ENCODE results near the gene AIF1L. TPM values are rescaled to one million over a fixed set of nuclear protein-coding genes. Genes with fewer than 3 reads are reported as not detected.

AIF1L gene
- total and polyA plus RNA-seq, 2 donors (not counting 1 experiment from before 2014, with no cell fraction given): 2.3 to 3.3 TPM

DNA sequence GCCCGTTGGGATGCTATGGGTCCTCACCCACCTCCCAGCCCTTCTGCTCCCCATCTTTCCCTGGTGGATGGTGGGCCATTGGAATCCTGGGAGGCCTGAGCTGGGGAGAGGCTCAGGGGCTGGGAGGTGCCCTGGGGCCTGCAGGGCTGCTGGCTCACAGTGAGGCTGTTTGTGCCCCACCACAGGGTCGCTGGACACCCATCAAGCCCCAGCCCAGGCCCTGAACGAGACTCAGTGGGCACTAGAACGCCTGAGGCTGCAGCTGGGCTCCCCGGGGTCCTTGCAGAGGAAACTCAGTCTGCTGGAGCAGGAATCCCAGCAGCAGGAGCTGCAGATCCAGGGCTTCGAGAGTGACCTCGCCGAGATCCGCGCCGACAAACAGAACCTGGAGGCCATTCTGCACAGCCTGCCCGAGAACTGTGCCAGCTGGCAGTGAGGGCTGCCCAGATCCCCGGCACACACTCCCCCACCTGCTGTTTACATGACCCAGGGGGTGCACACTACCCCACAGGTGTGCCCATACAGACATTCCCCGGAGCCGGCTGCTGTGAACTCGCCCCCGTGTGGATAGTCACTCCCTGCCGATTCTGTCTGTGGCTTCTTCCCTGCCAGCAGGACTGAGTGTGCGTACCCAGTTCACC, 4.9 kb upstream of the AIF1L start:
- Histone ChIP-seq H3K4me1 (ENCODE audit: control insufficient read depth, extremely low read depth, insufficient read depth, low read length) (peaks cover 5% of the 10 kb centered on the region), H2AFZ (ENCODE audit: low read length) (no peak overlapping the region), H4K20me1 (ENCODE audit: control insufficient read depth, extremely low read depth, insufficient read depth, low read length) (no peaks in the 10 kb centered on the region), H3K79me2 (ENCODE audit: control insufficient read depth, insufficient read depth, low read length) (no peaks in the 10 kb centered on the region), H3K4me2 (ENCODE audit: extremely low read depth, insufficient read depth, low read length) (no peak overlapping the region), H3K9ac (ENCODE audit: insufficient read depth, low read length) (no peak overlapping the region), H3K9me3 (ENCODE audit: control insufficient read depth, insufficient read depth, low read depth, low read length) (no peaks in the 10 kb centered on the region), H3K27me3 (ENCODE audit: control insufficient read depth, insufficient read depth, low read length) (peaks cover 20% of the 10 kb centered on the region), H3K4me3 (replicated peaks in 1 of 4; ENCODE audit: control extremely low read depth in 1 of 4, insufficient read depth in 1 of 4, low read depth in 3 of 4, low read length in 4 of 4) (no peak overlapping the region), H3K36me3 (ENCODE audit: control insufficient read depth, insufficient read depth, low read length) (no peaks in the 10 kb centered on the region), H3K27ac (ENCODE audit: insufficient read depth, low read length) (no peak overlapping the region)
- TF ChIP-seq, protein P1, sequence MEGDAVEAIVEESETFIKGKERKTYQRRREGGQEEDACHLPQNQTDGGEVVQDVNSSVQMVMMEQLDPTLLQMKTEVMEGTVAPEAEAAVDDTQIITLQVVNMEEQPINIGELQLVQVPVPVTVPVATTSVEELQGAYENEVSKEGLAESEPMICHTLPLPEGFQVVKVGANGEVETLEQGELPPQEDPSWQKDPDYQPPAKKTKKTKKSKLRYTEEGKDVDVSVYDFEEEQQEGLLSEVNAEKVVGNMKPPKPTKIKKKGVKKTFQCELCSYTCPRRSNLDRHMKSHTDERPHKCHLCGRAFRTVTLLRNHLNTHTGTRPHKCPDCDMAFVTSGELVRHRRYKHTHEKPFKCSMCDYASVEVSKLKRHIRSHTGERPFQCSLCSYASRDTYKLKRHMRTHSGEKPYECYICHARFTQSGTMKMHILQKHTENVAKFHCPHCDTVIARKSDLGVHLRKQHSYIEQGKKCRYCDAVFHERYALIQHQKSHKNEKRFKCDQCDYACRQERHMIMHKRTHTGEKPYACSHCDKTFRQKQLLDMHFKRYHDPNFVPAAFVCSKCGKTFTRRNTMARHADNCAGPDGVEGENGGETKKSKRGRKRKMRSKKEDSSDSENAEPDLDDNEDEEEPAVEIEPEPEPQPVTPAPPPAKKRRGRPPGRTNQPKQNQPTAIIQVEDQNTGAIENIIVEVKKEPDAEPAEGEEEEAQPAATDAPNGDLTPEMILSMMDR (conservative IDR thresholded peaks at IDR 0.05 in 1 of 2, IDR thresholded peaks at IDR 0.05 in 1 of 2; ENCODE audit: low read depth in 1 of 2, low read length in 2 of 2): no peak
- TF ChIP-seq EZH2 (IDR thresholded peaks at IDR 0.05; ENCODE audit: low read length, missing control alignments): no peak
- no peak for DNase-seq (ENCODE audit: low read depth in 2 of 2)

DNA sequence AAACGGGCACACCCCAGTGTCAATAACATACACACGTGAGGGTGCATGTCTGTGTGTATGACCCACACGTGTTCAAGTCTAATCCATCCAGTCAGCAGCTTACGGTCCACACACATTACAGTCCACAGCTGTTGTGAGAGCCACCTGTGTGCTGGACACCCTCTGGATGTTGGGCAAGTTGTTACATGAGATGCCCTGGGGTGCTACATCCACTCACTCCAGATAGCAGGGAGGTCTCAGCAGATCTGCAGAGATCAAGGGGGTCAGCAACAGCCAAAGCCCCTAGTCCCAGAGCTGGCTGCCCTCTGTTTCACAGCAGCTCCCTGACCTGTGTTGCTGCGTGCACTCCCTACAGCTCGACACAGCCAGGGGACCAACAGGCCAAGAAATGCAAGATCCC, 4.3 kb upstream of the AIF1L start:
- Histone ChIP-seq H3K27ac (ENCODE audit: insufficient read depth, low read length) (no peak overlapping the region), H3K36me3 (ENCODE audit: control insufficient read depth, insufficient read depth, low read length) (no peaks in the 10 kb centered on the region), H3K4me3 (replicated peaks in 1 of 4; ENCODE audit: control extremely low read depth in 1 of 4, insufficient read depth in 1 of 4, low read depth in 3 of 4, low read length in 4 of 4) (no peak overlapping the region), H3K9me3 (ENCODE audit: control insufficient read depth, insufficient read depth, low read depth, low read length) (no peaks in the 10 kb centered on the region), H3K79me2 (ENCODE audit: control insufficient read depth, insufficient read depth, low read length) (no peaks in the 10 kb centered on the region), H2AFZ (ENCODE audit: low read length) (no peak overlapping the region), H4K20me1 (ENCODE audit: control insufficient read depth, extremely low read depth, insufficient read depth, low read length) (no peaks in the 10 kb centered on the region), H3K4me1 (ENCODE audit: control insufficient read depth, extremely low read depth, insufficient read depth, low read length) (peaks cover 5% of the 10 kb centered on the region), H3K4me2 (ENCODE audit: extremely low read depth, insufficient read depth, low read length) (no peak overlapping the region), H3K9ac (ENCODE audit: insufficient read depth, low read length) (no peak overlapping the region), H3K27me3 (ENCODE audit: control insufficient read depth, insufficient read depth, low read length) (peaks cover 25% of the 10 kb centered on the region)
- no peak for DNase-seq (ENCODE audit: low read depth in 2 of 2)
- TF ChIP-seq, protein P1 (conservative IDR thresholded peaks at IDR 0.05 in 1 of 2, IDR thresholded peaks at IDR 0.05 in 1 of 2; ENCODE audit: low read depth in 1 of 2, low read length in 2 of 2): no peak
- no peak for TF ChIP-seq EZH2 (IDR thresholded peaks at IDR 0.05; ENCODE audit: low read length, missing control alignments)

DNA sequence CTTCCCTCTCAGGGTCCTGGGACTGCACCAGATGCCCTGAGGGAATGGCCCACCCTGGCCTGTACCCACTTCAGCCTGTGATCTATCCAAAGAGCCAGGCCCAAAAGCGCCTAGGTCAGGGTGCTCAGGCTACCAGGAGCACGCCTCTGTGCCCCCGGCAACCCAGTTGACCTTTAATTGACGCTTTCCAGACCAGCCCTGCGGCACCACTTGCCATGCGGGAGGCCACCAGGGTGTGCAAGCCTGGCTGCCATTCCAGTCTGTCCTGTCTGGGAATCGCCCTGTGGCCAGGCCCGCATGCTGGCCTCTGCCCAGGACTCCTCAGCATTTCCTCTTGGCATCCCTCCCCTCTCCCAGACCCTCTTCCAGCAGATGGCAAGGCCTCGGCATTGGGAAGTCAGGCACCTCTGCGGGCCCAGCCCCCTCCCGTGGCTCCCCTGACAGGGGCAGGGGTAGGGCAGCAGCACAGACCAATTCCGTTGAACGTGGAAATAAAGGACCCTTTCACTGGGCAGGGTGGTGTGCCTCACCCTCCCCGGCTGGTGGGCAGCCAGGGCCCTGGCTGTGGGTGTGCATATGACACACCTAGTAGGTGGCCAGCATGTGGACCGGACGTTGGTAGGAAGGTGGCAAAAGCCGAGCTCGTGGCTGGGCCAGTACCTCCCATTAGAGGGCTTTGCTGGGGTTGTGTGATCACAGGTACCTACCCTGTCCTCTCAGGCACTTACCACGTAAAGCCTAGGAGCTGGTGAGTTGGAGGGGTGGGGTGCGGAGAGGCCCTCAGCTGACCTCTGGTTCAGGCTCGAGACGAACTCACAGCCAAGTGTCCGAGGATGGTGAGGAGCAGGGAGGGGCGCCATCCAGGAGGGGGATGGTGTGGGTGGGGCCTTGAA, 3.5 kb upstream of the AIF1L start:
- no peak overlapping the region for H3K4me3 ChIP-seq (replicated peaks in 1 of 4; ENCODE audit: control extremely low read depth in 1 of 4, insufficient read depth in 1 of 4, low read depth in 3 of 4, low read length in 4 of 4)
- no peak overlapping the region for H3K27ac ChIP-seq (ENCODE audit: insufficient read depth, low read length)
- H2AFZ ChIP-seq (ENCODE audit: low read length): no peak overlapping the region
- DNase-seq (ENCODE audit: low read depth in 2 of 2): no peak
- no peak overlapping the region for H3K4me2 ChIP-seq (ENCODE audit: extremely low read depth, insufficient read depth, low read length)
- H3K9me3 ChIP-seq (ENCODE audit: control insufficient read depth, insufficient read depth, low read depth, low read length): no peaks in the 10 kb centered on the region
- no peak overlapping the region for H3K9ac ChIP-seq (ENCODE audit: insufficient read depth, low read length)
- no peak for TF ChIP-seq EZH2 (IDR thresholded peaks at IDR 0.05; ENCODE audit: low read length, missing control alignments)
- TF ChIP-seq, protein P1 (conservative IDR thresholded peaks at IDR 0.05 in 1 of 2, IDR thresholded peaks at IDR 0.05 in 1 of 2; ENCODE audit: low read depth in 1 of 2, low read length in 2 of 2): no peak
- no peaks in the 10 kb centered on the region for H3K79me2 ChIP-seq (ENCODE audit: control insufficient read depth, insufficient read depth, low read length)
- H4K20me1 ChIP-seq (ENCODE audit: control insufficient read depth, extremely low read depth, insufficient read depth, low read length): no peaks in the 10 kb centered on the region
- peaks cover 5% of the 10 kb centered on the region for H3K4me1 ChIP-seq (ENCODE audit: control insufficient read depth, extremely low read depth, insufficient read depth, low read length)
- H3K27me3 ChIP-seq (ENCODE audit: control insufficient read depth, insufficient read depth, low read length): peaks cover 33% of the 10 kb centered on the region
- H3K36me3 ChIP-seq (ENCODE audit: control insufficient read depth, insufficient read depth, low read length): no peaks in the 10 kb centered on the region

Data from fibroblast of lung (primary cell).